Measurements from ENCODE around the gene ORM1.

Gene ORM1

DNA sequence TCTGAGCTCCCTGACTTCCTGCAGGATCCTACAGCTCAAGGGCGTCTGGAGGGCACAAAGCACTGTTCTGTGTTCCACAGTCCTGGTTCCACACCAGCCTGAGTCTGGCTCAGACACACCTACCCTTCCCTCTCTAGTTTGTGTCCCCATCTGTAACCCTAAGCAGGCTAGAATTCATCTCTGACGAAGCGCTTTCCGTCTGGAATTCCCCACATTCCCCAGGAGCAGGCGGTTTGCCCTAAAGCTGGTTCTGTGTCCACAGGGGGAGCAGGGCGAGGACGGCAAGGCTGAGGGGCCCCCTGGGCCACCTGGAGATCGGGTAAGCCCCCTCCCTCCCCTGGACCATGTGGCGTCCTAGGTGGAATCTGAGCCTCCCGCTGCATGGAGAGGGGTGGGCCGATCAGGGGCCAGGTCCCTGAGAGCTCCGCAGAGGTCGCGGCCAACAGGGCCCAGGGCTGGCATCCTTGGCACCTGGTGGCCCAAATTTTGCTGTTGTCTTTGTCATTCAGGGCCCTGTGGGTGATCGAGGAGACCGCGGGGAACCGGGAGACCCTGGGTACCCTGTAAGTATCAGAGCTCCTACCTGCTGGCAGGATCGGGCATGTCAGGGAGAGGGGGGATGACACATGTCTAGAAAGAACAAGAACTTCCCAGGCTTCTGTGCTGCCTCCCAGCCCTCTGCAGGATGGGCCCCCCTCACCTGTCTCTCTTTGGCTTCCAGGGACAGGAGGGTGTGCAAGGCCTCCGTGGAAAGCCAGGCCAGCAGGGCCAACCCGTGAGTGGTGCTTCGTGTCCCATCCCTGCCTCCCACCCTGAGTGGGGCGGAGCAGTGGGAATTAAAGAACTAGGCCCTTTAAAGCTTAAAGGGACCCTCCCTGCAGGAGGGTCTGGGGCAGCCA, 34.5 kb upstream of the ORM1 start:
- DNase-seq: no peak

DNA sequence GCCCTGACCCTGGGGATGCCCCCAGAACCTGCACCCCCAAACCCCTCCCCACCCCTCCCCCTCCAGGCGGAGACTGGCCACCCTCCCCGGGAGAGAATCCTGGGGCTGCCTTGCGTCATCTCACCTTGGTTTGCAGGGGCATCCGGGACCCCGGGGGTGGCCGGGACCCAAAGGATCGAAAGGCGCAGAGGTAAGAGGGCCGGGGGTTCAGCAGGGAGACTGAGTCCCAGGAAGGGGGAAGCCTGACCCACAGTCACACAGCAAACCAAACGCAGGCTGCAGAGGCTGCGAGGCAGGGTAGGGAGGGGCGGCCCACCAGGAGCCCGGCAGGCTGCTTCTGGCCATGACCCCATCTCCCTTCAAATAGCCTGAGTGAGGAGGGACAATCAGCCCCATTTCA, 33.8 kb upstream of the ORM1 start:
- DNase-seq: no peak

DNA sequence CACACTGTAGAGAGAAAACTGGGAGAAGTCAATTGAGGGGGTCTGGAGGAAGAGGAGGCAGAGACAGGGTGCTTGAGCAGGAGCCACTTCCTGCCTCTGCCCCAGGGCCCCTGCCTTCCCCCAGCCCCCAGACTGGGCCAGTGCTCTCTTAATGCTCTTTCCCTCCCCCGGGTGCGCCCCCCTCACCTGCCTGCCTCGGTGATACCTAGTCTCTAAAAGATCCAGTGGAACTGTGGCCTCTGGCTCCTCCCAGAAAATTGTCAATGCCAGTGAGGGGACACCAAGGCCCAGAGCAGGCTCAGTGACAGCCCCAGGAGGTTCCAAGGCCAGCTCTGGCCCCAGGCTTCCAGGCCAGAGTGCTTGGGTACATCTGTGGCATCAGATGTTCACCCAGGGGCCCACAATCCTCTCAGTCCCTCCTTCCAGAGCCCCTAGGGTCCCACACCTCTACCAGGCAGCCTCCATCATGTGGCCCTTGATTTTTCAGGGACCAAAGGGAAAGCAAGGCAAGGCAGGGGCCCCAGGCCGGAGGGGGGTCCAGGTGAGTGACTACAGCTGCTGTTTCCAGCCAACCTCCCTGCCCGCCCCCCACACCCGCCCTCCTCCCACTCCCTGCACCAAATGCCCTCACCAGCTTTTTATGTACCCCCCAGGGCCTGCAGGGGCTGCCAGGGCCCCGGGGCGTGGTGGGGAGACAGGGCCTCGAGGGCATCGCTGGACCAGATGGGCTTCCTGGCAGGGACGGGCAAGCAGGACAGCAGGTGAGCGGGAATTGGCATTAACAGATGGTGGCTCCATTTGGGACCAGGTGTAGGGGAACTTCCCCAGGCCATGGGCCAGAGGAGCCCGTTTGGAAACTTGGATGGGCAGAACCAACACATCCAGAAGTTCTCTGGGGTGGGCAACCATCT, 33.1 kb upstream of the ORM1 start:
- DNase-seq: no peak

DNA sequence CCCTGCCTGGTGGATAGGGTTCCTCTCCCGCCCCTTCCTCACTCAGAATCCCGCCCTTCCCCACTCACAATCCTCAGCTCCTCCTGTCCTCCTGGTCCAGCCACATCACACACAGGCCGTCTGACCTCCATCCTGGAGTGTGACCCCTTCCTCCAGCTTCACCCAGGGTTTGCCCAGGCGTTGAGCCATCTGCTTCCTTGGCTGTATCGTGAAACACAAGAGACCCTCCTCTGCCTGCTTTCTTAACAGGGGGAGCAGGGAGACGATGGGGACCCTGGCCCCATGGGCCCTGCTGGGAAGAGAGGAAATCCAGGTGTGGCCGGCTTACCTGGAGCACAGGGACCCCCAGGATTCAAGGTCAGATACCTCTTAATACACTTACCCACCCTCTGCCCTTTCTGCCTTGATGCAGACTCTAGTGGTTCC, 32.3 kb upstream of the ORM1 start:
- DNase-seq: no peak

DNA sequence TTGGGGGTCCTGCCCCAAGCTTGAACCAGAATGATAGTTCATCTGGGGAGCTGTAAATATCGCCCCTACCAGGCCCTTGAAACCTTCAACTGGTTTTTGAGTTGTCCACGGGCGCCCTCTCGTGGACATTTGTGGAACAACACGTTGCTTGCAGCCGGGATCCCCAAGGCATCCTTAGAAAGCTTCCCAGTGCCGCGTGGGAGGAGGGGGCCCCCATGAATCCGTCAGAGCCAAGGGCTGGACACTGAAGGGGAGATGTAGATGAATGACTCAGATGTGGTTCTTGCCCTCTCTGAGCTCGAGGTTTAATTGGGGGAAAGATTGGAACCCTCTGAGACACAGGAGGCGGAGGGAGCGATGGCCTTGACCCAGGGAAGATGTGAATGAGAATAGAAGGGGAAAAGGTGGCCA, 31.8 kb upstream of the ORM1 start:
- DNase-seq: peak; percentile 60

DNA sequence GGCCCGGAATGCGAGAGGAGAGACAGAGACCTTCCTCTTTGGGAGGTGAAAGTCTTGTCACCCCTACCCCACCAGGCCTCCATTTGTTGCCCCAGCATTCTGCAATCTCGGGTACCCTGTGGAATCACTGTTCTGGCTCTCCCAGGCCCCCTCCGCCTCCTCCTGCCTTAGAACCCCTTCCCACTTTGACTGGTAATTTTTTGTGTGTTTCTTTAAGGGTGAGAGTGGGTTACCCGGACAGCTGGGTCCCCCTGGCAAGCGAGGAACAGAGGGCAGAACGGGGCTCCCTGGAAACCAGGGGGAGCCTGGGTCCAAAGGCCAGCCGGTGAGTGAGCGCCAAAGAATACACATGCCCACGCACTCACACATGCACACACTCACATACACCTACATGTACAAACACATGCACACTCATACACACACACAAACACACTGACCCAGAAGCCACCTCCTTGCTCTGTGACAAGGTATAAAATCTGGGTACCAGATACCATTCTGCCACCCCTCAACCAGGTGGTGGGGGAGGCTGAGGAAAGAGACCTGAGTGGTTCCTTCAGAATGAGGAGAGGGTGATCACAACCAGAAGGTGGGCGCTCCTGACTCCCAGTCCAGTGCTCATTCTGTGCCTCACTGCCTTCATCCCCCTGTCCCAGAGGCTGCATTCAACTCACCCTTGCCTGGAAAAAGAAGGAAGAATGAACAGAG, 30.9 kb upstream of the ORM1 start:
- DNase-seq: no peak

DNA sequence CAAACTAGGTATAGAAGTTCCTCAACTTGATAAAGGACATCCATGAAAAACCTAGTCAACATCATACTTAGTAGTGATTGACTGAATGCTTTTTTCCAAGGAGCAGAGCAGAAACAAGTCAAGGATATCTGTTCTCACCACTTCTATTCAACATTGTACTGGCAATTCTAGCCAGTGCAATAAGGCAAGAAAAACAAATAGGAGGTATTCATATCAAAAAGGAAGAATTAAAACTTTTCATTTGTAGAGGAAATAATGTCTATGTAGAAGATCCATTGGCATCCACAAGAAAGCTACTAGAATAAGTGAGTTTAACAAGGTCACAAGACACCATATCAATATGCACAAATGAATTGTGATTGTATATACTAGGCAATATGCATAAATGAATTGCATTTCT, 28.2 kb upstream of the ORM1 start:
- DNase-seq: no peak

DNA sequence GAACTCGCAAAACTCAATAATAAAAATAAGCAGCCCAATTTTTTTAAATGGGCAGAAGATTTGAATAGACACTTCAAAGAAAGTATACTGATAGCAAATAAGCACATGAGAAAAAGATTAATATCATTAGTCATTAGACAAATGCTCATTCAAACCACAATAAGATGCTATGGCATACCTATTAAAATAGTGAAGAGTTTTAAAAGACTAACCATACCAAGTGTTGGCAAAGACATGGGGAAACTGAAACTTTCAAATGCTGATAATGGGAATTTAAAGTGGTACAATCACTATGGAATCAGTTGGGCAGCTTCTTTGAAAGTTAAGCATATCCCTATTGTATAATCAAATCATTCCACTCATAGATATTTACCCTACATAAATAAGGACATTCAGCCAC, 26.6 kb upstream of the ORM1 start:
- DNase-seq: no peak

DNA sequence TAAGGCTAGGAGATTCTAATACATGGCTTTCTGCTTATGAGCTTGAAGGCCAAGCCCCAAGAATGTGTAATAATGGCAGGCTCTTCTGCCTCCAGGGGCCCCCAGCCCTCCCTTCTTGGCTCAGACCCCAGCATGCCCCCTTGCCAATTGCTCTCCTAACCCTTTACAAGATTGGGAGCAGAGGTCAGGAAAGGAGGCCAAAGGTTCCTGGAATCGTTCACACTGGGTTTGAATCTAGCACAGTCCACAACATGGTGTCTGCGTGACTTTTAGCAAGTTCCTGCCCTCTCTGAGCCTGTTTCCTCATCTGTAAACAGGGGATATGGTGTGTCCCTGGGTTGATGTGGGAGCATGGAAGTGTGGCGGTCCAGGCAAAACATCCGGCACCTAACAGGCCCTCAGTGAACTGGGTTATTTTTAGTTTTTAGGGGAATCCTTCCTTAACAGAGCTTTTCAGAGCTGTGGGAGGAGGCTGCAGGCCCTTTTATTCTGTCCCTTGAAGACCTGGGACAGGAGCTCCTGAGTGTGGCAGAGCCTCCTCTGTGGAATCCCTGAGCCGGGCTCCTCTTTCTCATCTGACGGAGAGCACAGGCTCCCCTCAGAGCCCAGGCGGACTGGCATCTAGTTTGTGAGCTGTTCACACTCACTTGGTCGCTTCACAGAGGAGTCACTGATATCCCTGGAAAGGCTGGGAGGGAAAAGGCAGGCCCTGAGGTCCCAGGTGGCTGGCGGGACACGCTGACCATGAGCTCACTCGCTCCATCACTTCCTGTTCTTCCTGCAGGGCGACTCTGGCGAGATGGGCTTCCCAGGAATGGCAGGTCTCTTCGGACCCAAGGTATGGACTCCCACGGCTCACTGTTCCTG, 23.4 kb upstream of the ORM1 start:
- DNase-seq: no peak

DNA sequence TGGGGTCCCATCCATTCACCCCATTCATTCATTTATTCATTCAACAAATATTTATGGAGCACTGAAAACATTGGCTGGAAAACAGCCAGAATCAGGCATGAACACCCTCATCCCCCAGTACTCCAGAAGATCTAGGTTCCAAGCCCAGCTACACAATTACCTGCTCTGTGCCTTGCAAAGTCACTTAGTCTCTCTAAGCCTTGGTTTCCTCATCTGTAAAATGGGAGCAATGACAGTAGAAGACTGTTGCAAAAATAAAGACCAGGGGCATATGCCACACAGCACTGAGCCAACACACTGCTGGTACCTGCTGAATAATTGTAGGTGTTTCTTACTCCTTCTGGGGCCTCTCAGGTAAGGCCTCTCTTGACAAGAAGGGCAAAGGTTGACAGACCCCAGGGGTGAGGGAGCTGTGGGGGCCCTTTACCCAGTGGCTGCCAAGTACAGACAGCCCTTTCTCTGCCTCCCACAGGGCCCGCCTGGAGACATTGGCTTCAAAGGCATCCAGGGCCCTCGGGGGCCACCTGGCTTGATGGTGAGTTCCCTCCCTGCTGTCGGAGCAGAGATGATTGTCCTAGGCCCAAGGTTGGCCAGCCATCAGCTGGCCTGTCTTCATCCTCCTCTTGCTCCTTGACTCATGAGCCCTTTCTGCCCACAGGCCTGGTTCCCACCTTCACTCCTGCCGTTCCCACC, 22.6 kb upstream of the ORM1 start:
- DNase-seq: no peak

DNA sequence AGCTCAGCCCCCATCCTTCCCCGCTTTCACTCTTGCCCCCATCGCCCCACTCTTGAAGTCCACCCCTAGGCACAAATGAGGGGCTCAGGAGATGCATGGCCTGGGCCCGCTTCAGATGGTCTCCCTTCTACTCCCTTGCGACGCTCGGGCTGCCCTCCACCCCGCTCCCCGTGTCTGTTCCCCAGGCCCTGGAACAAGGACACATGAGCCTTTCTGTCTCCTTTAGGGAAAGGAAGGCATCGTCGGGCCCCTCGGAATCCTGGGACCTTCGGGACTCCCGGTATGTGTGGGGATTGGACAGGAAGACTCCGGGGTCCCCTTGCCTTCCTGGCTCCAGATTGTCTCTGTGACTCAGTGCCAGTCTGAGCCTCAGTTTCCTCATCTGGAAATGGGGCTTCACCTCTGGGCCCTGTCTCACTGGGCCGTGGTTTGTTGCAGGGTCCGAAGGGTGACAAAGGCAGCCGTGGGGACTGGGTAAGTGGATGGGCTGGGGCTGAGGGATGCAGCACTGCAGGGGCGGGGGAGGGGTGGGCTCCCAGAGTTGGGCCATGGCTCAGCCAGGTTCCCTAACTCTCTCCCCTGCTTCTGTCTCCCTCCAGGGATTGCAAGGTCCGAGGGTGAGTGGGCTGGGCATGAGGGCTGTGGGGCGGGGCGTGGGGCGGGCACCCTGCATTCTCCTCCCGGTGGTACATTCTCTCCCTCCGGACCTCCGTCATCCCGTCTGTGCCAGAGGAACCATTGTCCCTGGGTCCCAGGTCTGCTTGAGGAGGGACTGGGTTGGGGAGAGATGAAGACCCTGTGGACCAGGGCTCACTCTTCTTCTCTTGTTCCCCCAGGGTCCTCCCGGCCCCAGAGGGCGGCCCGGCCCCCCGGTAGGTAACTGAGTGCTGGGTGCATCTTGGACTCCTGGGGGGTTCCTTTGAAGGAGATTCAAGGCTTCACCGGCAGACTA, 21.8 kb upstream of the ORM1 start:
- DNase-seq: no peak

DNA sequence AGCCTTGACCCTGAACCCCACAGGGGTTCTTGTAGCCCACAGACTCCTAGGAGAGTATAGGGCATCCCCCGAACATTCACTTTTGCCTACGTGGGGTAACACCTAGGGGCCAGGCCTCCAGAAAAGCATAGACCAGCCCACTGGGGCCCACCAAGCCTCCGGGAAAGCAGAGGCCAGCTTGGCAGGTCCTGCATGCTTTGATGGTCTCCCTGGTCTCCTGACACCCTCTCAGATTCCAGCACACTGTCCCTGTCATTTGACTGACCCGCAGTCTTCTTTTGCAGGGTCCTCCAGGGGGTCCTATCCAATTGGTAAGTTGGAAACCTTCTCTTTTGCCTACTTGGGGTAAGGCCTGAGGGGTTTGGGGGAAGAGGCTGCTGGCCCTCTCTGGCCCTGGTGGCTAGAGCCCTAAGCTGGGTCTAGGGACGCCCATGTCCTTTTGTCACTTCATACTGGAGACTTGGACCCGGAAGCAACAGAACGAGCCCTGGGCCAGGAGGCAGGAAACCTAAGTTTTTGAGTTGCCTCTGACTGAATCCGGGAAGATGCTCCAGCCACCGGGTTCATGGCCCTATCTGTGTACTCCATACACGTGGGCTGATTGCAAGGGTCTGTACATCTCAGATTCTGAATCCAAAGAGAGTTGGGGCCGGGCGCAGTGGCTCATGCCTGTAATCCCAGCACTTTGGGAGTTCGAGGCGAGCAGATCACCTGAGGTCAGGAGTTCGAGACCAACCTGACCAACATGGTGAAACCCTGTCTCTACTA, 20.9 kb upstream of the ORM1 start:
- no peak for DNase-seq

DNA sequence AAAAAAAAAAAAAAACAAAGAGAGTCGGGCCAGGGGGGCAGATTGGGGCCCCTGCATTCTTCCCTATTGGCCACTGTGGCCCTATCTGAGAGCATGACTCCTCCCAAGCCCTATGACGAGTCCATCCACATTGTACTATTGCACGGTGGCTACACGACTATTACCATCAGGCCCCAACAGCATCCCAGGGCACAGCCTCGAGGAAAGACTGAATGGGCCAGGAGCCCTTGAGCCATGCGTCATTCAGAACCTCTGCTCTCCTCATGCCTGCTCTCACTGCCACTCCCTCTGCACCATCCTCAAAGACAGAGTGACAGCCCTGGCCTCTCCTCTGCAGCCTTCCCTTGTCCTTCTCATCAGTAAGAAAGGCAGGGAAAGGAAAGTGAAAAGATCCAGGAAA, 20.2 kb upstream of the ORM1 start:
- no peak for DNase-seq

DNA sequence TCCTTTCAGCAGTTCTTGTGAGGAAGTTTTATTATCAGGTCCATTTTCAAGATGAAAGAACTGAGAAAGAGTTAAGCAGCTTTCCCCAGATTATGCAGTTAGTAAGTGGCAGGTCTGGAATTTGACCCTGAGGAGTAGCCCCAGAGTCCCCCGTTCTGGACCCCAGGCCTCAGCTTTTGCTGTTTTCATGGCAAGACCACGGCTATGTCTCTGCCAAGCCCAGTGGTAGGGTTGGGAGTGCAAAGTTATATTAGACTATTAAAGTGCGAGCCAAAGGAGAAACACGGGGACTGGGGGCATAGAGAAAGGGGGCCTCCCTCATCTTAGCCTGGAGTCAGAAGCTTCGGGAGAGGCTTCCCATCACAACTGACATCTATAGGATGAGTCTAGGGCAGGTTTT, 19.3 kb upstream of the ORM1 start:
- no peak for DNase-seq

DNA sequence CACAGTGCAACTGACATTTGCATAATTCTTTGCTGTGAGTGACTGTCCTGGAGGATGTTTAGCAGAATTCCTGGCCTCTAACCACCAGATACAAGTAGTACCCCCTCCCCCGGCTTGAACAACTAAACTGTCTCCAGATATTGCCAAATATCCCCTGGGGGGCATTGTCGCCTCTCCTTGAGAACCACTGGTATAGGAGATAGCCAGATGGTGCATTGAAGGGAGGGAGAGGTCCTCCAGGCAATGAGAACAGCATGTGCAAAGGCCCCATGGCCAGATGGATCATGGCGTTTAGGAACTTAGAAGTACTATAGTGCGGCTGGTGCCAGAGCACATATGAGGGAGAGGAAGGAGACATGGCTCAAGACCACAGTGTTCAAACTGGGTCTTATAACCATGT, 18.9 kb upstream of the ORM1 start:
- no peak for DNase-seq

DNA sequence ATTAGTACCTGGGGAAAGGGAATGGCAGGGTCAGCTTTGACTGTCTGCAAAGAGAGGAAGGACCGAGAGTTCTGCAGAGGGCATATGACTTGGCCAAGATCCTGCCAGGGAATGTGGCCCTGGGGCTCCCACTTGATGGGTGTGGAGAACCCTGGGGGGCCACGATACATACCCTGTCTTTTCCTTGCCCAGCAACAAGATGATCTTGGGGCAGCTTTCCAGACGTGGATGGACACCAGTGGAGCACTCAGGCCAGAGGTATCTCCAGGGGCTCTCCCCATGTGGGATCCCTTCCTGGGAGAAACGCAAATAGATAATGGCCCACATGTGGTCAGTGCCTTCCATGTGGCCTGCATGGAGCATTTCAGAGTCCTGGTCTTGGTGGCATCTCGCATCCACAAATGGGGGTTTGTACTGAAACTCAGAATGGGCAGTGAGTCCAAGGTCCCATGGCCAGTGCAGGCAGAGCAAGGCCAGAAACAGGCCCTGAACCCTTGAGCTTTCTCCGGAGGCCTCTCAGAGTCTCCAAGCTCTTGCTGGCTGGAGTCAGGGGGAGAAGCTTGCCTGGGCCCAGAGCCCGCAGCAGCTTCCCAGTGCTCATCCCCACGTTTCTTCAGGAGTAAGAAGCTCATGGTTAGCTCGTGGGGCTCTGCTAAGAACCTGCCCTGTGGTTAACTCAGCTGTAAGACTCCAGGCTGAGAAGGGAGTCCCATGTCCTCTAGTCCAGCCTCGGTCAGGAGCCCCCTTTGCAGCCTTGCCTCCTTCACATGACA, 18.3 kb upstream of the ORM1 start:
- DNase-seq: no peak

DNA sequence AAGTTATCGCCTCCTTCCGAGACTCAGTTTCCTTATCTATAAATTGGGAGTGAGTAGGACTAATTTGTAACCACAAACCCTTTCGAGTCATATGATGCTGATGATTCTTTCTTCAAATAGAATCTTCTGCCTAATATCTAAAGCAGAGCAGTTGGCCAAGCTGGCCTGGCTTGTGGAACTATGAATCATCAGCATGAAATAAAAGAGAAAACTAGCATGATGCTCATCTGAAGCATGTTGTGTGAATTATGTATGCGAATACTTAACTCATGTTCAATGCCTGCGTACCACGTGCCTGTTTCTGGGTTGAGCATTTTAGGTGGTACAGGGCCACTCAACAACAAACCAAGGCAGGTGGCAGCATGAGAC, 15.0 kb upstream of the ORM1 start:
- DNase-seq: no peak

DNA sequence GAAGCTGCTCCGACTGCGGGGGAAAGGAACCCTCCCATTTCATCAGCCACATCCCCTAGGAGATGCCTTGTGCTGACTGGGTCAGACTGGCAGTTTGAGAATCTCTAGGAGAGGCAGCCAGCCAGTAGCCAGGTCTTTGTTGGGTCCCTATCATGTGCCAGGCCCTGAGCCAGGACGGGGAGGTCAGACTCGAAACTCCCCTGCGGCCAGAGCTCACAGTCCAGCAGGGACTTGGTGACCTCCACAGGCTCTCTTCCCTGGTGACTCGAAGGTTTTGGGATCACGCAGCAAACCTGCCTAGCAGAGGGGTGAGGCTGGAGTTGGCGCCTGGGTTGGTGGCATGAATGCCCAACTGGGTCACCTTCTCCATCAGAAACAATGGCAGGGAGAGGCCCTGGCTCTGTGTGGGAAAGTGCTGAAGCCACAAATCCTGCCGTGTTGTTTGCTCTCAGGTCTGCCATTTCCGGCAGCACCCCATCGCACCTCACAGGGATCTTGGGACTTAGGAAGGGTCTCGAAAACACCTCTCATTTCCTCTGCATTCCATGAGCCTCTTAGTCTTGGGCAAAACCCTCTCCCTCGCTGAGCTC, 14.4 kb upstream of the ORM1 start:
- DNase-seq: no peak

DNA sequence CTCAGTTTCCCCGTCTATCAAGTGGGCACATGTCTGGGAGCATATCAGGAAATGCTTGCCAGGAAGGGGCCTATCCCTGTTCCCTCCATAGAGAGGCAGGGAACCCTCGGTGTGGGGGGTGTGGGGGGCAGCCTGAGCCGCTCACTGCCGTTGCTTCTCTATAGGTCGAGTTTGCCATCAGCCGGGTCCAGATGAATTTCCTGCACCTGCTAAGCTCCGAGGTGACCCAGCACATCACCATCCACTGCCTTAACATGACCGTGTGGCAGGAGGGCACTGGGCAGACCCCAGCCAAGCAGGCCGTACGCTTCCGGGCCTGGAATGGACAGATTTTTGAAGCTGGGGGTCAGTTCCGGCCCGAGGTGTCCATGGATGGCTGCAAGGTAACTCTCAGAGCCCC, 13.8 kb upstream of the ORM1 start:
- DNase-seq: no peak

Measured in CD4-positive, alpha-beta T cell treated with Interleukin-17A for 1 hour (primary cell).